ENCODE measurements around the gene ANKS1B.

ANKS1B gene

DNA sequence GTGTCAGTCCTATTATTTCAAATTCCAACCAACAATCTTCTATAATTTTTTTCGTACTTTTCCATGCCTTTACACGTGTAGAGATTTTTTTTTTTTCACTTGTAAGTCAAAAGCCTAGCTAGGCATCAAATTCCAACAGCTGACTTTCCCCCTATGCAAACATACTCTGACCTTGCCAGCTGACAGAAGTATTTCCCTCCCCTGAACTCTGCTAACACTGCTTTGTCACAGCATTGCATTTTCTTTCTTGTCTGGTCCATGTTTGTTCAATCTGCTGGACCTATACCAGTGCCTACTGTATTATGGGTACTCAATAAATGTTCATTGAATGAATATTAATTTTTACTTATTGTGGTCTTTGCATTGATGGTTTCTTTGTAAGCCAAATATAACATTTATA lies 772.5 kb downstream of the ANKS1B start:
- DNase-seq (ENCODE audit: low read depth in 1 of 2, low spot score in 1 of 2) = no peak

DNA sequence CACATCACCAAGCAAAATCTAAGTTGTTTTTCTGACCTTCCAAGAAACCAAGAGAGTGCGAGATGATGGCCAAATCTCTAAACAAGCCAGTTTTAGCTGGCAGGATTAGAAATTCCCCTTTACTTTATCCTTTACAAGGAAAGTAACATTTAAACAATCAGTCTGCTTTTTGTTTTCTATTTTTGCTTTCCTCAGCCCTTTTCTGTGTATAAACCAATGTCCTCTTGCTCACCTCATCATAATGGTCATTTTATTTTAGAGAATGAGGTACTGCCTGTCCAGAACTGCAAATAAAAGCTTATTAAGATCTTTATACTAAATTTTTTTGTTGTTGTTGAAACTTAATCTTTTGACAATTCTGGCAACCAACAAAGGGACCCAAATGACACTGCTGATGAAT lies 779.6 kb downstream of the ANKS1B start:
- no peak for DNase-seq (ENCODE audit: low read depth in 1 of 2, low spot score in 1 of 2)

DNA sequence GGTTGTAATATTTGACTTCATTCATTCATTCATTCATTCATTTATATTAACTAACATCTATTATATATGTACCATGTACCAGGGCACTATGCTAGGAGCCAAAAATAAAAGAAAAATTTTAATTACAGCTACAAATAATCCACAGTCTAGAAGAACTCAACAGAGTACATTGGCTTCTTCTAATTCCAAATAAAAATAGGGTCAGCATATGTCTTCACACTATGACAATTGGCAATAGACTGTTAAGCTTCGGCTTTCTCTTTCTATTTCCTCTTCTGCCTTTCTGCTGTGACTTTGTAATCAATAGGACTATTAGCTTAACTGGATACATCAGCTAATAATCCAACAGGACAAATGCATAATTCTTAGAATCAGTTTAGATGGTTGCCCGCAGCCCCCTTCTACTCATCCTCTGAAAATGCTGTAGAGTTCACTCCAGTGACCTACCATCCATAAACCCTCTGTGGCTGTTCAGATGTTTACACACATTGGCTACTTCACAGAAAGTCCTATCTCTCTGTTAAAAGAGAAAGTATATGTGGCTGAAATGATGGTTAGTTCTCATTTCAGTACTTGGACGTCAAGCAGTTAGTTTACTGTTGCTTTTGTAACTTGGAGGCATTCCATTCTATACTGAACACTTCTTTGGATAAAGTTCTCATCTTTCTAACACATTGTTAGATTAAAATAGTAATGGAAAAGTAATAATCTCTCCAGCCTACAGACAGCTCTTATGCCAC lies 782.7 kb downstream of the ANKS1B start:
- no peak for DNase-seq (ENCODE audit: low read depth in 1 of 2, low spot score in 1 of 2)

DNA sequence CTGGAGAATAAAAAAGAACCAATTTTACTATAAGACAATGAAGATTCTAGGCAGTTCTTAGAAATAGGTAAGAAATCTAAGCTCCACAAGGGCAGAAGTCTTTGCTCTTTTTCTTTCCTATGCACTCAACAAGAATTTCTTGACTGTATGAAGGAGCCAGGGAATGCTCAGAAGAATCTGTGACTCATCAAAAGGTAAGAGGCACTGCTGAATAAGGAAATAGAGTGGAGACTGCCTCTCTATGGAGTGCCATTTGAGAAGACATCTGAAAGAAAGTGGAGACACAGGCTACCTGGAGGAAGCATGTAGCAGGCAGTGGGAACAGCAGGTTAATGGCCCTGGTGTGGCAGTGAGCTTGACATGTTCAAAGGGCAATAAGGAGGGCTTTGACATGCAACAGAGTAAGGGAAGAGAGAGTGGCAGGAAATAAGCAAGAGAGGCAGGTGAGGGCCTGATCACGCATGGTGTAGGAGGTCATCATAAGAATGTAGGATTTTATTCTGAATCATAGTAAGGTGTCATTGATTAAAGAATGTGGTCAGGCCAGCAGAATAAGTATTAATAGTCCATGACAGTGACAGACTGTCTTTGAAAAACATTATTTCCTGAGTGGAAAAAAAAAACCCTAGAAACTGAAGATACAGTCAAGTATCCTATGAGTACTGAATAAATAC lies 783.9 kb downstream of the ANKS1B start:
- DNase-seq (ENCODE audit: low read depth in 1 of 2, low spot score in 1 of 2) = no peak

DNA sequence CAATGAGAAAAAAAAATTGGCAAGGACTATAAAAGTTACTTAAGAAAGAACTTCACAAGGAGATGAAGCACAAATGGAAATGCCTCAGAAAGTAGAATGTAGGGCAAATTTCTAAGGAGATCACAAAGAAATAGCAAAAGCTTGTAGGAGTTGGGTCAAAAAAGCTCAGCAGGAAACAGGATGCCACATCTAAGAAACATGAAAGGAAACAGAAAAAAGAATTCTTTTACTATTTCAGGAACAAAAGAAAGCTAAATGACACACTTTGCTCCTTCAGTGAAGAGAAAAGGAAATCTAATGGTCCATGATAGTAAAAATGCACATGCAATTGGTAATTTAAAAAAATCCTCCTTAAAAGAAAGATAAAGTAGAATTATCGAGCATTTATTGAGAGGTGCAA lies 789.3 kb downstream of the ANKS1B start:
- DNase-seq (ENCODE audit: low read depth in 1 of 2, low spot score in 1 of 2) = no peak

DNA sequence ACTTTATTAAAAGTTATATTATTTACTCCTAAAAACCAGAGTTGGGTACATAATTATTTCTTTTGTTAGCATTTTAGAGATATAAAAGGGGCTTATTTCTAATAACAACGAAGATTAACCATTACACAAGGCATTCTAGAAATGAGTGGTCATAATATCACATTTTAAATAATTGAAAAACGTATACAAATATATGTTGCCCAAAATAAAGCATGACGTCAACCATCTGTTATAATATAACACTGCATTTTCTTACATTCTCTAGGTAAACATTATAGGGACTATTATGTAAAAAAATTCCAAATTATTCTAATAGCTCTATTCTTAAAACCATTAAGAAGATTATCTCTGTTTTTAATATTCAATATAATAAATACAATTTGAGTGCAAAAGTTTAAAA lies 792.2 kb downstream of the ANKS1B start:
- no peak for DNase-seq (ENCODE audit: low read depth in 1 of 2, low spot score in 1 of 2)

DNA sequence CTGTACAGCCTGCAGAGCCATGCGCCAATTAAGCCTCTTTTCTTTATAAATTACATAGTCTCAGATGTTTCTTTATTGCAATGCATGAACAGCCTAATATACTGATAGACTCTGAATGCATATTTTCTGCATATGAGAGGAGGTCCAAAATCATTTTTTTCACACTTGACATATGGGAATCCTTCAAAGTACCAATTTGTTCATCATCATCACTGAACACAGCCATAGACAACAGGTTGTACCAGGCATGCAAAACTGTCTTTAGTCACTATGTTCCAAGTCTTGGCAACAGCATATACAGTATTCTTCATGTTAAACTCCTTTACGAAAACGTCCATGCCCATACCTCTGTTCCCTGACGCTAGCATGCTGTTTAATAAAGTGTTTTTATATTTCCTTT lies 807.9 kb downstream of the ANKS1B start:
- no peak for DNase-seq (ENCODE audit: low read depth in 1 of 2, low spot score in 1 of 2)

DNA sequence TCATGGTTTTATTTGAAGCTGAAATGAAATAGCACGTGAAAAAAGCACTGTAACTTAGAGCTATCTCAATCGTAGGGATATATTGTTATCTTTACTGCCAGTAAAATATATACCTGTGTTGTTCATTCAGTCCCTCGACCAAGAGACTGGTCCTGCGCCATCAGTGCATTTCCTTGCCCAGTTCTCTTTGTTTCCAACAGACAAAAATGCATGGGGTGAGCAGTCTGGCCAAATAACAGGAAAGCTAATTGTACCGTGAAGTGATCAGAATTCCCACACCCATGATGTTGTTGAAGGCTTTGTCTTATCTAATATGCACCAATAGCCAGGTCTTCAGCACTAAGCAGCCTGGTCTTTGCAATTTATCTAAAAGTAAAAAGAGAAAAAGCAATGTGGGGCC lies 814.3 kb downstream of the ANKS1B start:
- DNase-seq (ENCODE audit: low read depth in 1 of 2, low spot score in 1 of 2) = no peak

DNA sequence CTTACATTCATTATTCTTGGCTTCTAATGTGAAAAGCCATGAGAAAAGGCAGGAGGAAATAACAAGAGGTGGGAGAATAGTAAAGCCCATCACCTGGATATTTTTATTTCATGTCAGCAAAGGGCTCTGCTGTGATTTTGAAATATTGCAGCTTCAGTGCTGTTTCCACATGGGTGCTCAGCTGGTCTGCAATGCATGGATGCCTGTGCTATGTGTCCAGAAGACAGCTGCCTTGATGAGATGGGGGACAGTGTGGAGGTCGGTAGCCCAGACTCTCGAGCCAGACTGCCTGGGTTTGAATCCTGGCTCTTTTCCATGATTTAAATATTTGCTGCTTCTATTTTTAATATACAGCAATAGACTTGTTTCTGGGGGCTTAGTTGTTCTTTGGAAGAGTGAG lies 814.7 kb downstream of the ANKS1B start:
- DNase-seq (ENCODE audit: low read depth in 1 of 2, low spot score in 1 of 2) = no peak

DNA sequence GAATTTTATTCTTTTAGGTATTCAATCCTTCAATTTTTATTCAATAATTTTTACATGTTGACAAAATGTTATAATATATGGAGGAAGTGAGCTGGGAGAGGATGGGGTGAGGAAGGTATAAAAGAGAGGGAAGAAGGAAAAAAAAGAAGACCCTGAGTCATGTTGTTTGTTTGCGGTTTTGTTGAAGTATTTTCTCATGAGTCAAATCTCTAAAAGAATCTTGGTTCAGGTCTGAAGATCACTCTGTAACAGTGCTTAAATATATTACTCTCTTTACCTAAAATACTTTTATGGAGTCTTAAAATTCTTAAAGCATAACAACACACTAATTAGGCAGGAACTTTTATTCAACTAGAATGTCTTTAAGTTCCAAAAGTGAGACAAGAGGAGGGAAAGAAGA lies 826.8 kb downstream of the ANKS1B start:
- DNase-seq (ENCODE audit: low read depth in 1 of 2, low spot score in 1 of 2) = no peak

DNA sequence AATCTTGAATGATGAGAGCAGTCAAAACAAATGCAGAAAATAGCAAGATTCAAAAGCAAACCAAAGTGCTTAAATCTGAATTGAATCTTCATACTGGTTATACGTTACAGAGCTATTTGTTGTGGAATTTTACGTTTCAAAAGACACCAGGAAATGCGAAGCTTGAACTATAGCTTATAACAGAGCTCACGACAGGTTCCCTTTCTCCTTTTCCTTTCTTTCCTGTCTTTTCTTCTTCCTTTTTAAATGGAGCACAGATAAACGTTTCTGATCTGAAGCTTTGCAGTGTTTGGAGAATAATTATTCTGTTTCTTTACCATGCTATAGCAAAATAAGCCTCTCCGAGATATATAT lies 829.8 kb downstream of the ANKS1B start:
- DNase-seq (ENCODE audit: low read depth in 1 of 2, low spot score in 1 of 2) = no peak

DNA sequence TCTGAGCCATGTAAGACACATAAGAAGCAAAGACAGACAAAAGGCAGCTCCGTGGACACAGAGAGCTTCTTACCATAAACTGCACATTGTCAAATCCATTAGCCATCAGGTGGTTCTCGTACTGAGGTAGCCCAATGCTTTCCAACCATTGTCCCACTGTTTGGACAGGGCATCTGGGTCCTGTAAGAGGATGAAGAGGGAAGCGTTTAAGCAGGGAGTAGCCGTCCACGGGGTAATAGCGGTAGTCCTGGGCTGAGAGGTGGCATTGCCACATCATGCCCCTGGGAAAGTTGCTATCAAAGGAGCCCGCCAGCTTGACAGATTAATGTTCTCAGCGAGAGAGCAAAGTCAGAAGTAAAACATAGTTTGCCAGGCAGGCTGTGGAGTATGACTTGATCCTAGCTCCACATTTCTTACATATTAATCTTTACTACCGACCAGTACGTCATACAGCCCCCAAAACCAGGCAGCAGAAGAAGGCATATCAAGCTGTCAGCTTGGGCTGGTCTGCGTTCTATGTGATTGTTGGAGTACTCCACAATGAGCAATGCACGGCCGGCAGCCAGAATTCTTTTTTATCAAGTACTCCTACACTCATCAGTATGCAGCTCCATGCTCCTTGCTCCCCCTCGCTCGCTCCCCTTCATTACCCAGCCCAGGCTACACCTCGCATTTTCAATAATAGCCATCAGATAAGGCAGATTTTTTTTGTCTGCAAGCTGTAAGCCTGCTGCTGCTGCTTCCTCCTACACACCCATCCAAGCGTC lies 830.3 kb downstream of the ANKS1B start:
- DNase-seq (ENCODE audit: low read depth in 1 of 2, low spot score in 1 of 2) = no peak

DNA sequence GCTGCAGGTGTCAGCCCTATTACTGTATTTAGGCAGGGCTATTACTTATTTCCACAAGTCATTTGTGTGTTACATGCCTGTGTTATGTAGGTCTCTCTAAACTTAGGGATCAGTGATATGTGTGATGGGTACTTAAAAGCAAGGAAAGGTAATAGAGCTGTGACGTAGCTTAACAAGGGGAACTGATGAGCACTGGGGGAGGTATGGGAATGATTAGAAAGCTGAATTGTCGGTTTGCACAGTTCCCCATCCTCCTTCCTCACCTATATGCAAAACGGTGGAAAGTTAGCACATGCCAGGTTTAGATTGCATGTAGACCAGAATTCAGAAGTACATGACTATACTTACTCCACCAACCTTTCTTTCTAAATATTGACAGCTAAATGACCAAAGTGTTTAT lies 831.4 kb downstream of the ANKS1B start:
- no peak for DNase-seq (ENCODE audit: low read depth in 1 of 2, low spot score in 1 of 2)

DNA sequence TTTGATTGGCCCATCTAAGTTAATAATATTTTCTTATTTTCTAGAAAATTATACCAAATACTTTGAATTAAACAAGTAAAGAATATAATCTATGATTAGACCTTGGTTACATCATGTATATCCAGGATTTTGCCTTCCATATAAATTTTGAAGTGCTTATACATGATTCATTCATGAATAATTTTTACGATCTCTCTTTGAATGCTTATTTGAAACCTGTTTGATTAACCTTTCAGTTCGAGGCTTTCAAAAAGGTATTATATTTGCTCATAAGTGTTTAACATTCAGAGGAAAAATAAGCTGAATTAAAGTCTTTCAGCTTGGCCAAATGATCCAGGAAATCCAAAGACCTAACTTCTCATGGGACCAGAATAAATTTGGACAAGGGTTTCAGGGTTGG lies 832.4 kb downstream of the ANKS1B start:
- no peak for DNase-seq (ENCODE audit: low read depth in 1 of 2, low spot score in 1 of 2)

DNA sequence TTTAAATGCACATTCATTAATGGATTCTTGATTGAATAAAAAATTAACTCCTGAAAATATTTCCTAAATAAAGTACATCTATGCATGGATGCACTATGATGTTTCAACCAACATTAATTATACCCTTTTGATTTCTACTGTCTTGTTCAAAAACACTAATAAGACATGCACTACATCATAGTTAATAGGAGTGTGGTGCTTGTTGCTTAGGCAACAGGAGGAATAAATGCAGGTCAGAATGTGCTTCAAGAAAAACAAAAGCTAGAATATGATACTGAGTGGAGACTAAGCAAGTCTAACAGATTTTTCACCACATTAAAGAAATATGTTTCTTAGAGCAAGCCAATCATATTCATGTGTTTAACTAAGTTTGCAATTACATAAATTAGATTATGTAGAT lies 833.0 kb downstream of the ANKS1B start:
- no peak for DNase-seq (ENCODE audit: low read depth in 1 of 2, low spot score in 1 of 2)

DNA sequence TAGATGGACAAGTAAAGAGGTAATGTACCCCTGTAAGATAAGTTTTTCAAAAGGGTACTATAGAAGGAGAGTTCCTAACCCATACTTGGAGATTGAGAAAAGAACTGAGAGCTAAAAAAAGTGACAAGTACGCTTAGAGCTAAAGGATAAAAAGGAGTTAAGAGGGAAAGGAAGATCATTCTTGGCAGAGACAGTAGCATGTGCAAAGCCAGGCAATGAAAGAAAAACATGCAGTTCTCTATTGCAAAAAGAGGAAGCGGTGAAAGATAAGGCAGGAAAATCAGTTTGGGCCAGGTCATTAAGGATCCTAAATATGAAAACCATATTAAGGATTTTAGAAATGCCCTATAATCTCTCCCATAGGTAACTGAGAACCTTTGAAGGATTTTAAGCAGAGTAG lies 837.6 kb downstream of the ANKS1B start:
- DNase-seq (ENCODE audit: low read depth in 1 of 2, low spot score in 1 of 2) = no peak

DNA sequence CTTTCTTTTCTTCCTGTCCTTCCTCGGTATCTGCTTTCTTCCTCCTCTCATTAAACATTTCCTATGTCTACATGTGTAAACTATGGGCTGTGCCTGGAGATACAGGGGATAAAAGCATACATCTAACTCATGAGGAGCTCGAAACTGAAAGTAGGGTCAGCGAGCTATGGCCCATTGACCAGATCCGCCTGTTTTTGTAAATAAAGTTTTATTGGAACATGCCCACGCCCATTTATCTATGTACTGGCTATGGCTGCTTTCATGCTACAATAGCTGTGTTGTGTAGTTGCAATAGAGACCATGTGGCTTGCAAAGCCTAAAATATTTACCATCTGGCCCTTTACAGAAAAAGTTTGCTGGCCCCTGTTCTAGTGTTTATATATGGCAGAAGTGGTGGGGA lies 838.0 kb downstream of the ANKS1B start:
- no peak for DNase-seq (ENCODE audit: low read depth in 1 of 2, low spot score in 1 of 2)

DNA sequence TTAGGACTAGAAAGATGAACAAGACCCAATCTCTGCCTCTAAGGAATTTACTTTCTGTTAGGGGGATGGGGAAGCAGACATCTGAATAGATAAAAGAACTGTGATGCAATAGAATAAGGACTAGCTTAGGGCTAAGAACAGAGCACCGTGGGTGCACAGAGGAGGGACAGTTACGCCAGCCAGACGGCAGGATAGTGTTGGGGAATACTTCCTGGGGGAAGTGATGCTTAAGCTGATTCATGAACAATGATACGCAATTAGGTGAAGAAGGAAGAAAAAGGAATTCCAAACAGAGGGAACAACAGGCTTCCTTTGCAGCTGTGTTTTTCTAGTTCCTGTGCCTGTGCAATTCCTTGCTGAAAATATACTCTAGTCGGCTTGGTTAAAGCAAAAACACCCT lies 838.6 kb downstream of the ANKS1B start:
- no peak for DNase-seq (ENCODE audit: low read depth in 1 of 2, low spot score in 1 of 2)

DNA sequence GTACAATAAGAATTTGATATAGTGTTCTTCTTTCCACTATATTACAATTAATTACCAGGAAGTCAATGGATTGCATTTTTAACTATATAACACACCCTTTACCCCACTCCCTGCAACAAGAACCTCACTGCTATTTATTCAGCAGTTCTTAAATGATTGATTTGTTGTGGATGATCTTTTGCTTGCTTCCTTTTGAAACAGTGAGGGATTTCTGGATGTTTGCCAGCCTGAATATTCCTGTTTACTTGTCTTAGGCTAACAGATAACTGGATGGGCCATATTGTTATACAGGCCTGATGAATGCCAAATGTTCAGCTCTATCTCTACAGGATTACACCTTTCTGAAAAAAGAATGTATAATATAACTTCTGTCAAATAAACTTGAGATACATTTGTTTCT lies 842.1 kb downstream of the ANKS1B start:
- no peak for DNase-seq (ENCODE audit: low read depth in 1 of 2, low spot score in 1 of 2)

DNA sequence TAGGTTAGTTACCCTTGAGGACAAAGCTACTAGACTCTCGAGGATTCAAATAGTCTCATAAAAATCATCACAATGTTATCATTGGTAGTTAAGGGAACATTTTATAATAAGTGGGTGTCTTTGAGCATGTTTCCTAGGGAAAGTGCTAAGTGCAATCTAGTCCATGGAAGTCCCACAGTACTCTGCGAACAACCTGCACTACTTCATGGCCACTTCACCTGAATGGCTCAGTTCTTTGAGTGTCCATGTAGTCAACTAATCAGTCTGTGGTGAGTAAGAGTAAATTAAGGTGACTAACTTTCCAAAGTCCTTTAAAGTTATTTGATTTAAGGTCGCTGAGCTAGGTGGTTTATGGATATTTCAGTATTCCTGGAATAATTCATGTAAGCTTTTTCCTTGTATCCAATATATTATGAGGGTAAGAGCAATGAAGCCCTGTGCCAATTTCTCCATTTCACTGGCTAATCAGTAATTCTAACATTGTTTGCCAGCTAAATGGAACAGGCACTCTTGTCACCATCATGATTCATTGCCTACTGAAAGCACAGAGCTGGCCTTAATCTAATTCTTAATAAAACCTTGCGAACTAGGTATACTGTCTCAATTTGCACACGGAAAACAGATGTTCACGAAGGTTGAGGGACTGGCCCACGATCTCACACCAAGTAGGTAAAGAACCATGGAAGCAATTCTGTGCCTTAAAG lies 844.6 kb downstream of the ANKS1B start:
- no peak for DNase-seq (ENCODE audit: low read depth in 1 of 2, low spot score in 1 of 2)

DNA sequence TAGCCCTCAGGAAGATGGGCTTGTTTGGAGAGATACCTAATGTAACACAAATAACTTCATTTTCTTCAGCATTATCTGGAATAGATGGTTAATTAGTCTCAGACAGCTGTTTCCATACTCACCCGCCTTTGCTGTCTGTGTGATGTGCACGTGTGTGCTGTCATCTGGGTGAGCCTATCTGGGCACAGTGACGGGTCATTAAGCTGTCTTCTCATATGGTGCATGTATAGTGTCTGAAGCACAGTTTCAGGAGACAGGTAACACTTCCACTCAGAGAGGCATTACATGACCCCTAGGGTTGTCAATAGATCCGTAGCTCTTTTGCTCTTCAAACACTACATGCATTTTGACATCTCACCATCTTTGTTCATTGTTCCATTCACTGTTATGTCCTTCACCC lies 846.3 kb downstream of the ANKS1B start:
- DNase-seq (ENCODE audit: low read depth in 1 of 2, low spot score in 1 of 2) = no peak

Data from stimulated activated CD4-positive, alpha-beta T cell treated with anti-CD3 and anti-CD28 coated beads, Interleukin-15, amount 100 ng/mL, for 1 hour (primary cell).